HL-60 (cell line): ENCODE measurements around the gene TNIK.

ENCODE experiments used
- CTCF ChIP-seq: IDR thresholded peaks from one replicate; pipeline ENCODE4 v1.5.1; 2011; ENCODE audit warnings: low read length, control low read depth, inconsistent platforms; ENCODE audit not compliant: insufficient read depth
- POLR2AphosphoS5 ChIP-seq: IDR thresholded peaks from 2 replicates; pipeline ENCODE4 v1.6.1; 2012; ENCODE audit warnings: low read depth
- REST ChIP-seq: IDR thresholded peaks from 2 replicates; pipeline ENCODE4 v1.6.1; 2012; ENCODE audit warnings: low read depth; ENCODE audit not compliant: insufficient replicate concordance
- SPI1 ChIP-seq: IDR thresholded peaks from 2 replicates; pipeline ENCODE4 v1.6.1; 2012; ENCODE audit warnings: low read depth, mild to moderate bottlenecking, borderline replicate concordance

GRCh38 chr3:171378586-171378985 lies 81.6 kb downstream of the TNIK start:
- TF ChIP-seq REST, result no peak
- no peak for TF ChIP-seq CTCF
- no peak for TF ChIP-seq SPI1
- TF ChIP-seq POLR2AphosphoS5, result no peak
